Measurements from ENCODE around the gene GNA12. TPM values are rescaled to one million over a fixed set of nuclear protein-coding genes. Genes with fewer than 3 reads are reported as not detected.

Gene GNA12
- total and polyA plus RNA-seq, 8 donors, result 2.0 to 54.6 (median 22.0) TPM

- 31 to 51% (median 35%) methylated on average over 6 of the region's 6 CpGs for WGBS, 5 donors
- no peak overlapping the region for H3K4me3 ChIP-seq
- no peaks in the 10 kb centered on the region for H3K27me3 ChIP-seq
- no peaks in the 10 kb centered on the region for H3K36me3 ChIP-seq
- H3K27ac ChIP-seq, result no peak overlapping the region
- intact Hi-C loops (cut with DNase I; ENCODE audit: low total_unique reads), result no loop called here
- H3K9me3 ChIP-seq, result no peaks in the 10 kb centered on the region
- DNase-seq, result no peak
- TF ChIP-seq EP300 (IDR thresholded peaks at IDR 0.05), result no peak
- TF ChIP-seq, protein P1, sequence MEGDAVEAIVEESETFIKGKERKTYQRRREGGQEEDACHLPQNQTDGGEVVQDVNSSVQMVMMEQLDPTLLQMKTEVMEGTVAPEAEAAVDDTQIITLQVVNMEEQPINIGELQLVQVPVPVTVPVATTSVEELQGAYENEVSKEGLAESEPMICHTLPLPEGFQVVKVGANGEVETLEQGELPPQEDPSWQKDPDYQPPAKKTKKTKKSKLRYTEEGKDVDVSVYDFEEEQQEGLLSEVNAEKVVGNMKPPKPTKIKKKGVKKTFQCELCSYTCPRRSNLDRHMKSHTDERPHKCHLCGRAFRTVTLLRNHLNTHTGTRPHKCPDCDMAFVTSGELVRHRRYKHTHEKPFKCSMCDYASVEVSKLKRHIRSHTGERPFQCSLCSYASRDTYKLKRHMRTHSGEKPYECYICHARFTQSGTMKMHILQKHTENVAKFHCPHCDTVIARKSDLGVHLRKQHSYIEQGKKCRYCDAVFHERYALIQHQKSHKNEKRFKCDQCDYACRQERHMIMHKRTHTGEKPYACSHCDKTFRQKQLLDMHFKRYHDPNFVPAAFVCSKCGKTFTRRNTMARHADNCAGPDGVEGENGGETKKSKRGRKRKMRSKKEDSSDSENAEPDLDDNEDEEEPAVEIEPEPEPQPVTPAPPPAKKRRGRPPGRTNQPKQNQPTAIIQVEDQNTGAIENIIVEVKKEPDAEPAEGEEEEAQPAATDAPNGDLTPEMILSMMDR (IDR thresholded peaks at IDR 0.05), result no peak
- TF ChIP-seq POLR2AphosphoS5 (IDR thresholded peaks at IDR 0.05), result no peak
- TF ChIP-seq POLR2A (IDR thresholded peaks at IDR 0.05), result no peak
- H3K4me1 ChIP-seq, result peaks cover 7 to 17% (median 14%) of the 10 kb centered on the region in 4 donors
Observed at GRCh38 chr7:2706685-2707126, 137.4 kb downstream of the GNA12 start.

GRCh38 chr7:2705371-2706096 is 138.6 kb downstream of the GNA12 start:
- no peaks in the 10 kb centered on the region for H3K36me3 ChIP-seq
- intact Hi-C loops (cut with DNase I; ENCODE audit: low total_unique reads), result no loop called here
- H3K4me1 ChIP-seq, result peaks cover 7 to 16% (median 15%) of the 10 kb centered on the region in 4 donors
- no peak overlapping the region for H3K4me3 ChIP-seq
- H3K27ac ChIP-seq, result no peak overlapping the region
- peaks cover 0 to 4% (median 0%) of the 10 kb centered on the region in 3 donors for H3K27me3 ChIP-seq
- TF ChIP-seq POLR2A (IDR thresholded peaks at IDR 0.05) (no peak), EP300 (IDR thresholded peaks at IDR 0.05) (no peak), POLR2AphosphoS5 (IDR thresholded peaks at IDR 0.05) (no peak)
- TF ChIP-seq, protein P1 (IDR thresholded peaks at IDR 0.05), result no peak
- WGBS, 5 donors, result 79 to 88% (median 83%) methylated on average over 14 of the region's 14 CpGs
- no peak for DNase-seq
- H3K9me3 ChIP-seq, result no peaks in the 10 kb centered on the region

DNA sequence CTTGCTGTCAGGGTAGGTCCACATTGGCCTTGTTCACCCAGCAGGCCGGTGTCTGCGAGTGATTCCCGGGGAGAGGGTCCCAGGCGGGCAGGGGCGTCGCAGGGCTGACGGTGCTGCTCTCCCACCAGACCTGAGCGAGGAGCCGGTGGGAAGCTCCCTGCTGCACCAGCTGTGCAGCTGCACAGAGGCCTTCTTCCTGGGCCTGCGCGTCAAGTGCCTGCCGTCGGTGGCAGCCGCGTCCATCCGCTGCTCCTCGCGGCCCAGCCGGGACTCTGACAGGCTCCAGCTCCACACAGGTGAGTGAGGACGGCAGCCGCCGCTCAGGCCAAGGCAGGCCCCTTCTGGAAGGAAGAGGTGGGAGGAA is 141.5 kb downstream of the GNA12 start:
- Histone ChIP-seq H3K4me3 (no peak overlapping the region), H3K27ac (no peak overlapping the region), H3K27me3 (peaks cover 0 to 21% (median 0%) of the 10 kb centered on the region in 3 donors), H3K4me1 (peaks cover 0 to 4% (median 0%) of the 10 kb centered on the region in 4 donors), H3K9me3 (no peaks in the 10 kb centered on the region), H3K36me3 (no peaks in the 10 kb centered on the region)
- no peak for TF ChIP-seq POLR2AphosphoS5 (IDR thresholded peaks at IDR 0.05)
- TF ChIP-seq, protein P1 (IDR thresholded peaks at IDR 0.05), result no peak
- no peak for TF ChIP-seq EP300 (IDR thresholded peaks at IDR 0.05)
- no peak for TF ChIP-seq POLR2A (IDR thresholded peaks at IDR 0.05)
- 71 to 81% (median 77%) methylated on average over 18 to 22 of the region's 22 CpGs for whole genome bisulfite sequencing, 5 donors
- DNase-seq, result no peak
- intact Hi-C loops (cut with DNase I; ENCODE audit: low total_unique reads), result no loop called here

DNA sequence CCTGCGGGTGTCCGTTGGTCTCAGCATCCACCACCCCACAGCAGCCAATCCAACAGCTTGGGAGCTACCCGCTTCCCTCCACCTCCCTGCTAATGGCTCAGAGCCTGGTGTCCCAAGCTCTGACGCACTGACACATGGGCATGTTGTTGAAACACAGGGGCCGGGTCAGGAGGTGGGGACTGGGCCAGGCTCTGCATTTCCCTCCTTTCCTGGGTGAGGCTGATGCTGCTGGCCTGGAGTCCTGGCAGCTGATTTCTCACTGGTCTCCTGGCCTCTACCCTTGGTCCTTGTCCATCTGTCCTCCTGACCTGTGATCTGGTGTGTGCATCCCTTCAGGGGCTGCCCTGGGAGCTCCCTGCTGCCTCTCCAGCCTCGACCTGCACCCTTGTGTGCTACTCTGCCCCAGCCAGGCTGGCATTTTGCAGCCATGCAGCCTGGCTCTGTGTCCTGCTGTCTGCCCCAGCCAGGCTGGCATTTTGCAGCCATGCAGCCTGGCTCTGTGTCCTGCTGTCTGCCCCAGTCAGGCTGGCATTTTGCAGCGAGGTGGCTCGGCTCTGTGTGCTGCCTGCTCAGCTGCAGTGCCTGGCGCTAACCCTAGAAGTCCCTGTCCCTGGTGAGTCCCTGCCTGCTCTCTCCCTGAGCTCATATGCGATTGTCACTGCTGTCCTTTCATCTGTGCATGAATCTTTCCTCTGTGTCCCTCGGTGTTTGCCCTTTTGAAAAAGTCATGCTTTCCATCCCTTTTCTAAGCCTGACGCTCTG is 142.1 kb downstream of the GNA12 start:
- Histone ChIP-seq H3K27me3 (peaks cover 0 to 21% (median 0%) of the 10 kb centered on the region in 3 donors), H3K27ac (no peak overlapping the region), H3K4me1 (peaks cover 0 to 4% (median 0%) of the 10 kb centered on the region in 4 donors), H3K4me3 (no peak overlapping the region), H3K9me3 (no peaks in the 10 kb centered on the region), H3K36me3 (no peaks in the 10 kb centered on the region)
- TF ChIP-seq, protein P1 (IDR thresholded peaks at IDR 0.05), result no peak
- TF ChIP-seq EP300 (IDR thresholded peaks at IDR 0.05) (no peak), POLR2AphosphoS5 (IDR thresholded peaks at IDR 0.05) (no peak), POLR2A (IDR thresholded peaks at IDR 0.05) (no peak)
- 54 to 67% (median 60%) methylated on average over 11 to 12 of the region's 12 CpGs for WGBS, 5 donors
- intact Hi-C loops (cut with DNase I; ENCODE audit: low total_unique reads), result no loop called here
- no peak for DNase-seq

All from stomach (tissue), 9 donors.